Gastroesophageal sphincter (tissue), 4 donors: ENCODE results near the gene TAF1B. TPM values are rescaled to one million over a fixed set of nuclear protein-coding genes. Genes with fewer than 3 reads are reported as not detected.

Experiments used
- ATAC-seq: fragments of 150-250 bp; one replicate; pipeline ENCODE4 v1.9.1; 2016; ENCODE audit warnings: mild to moderate bottlenecking, moderate library complexity
- H3K27ac ChIP-seq, 4 donors: fragments of 200-600 bp; sonication (generic) in 3 of 4; 1 replicate in 3 of 4; 2 replicates in 1 of 4; pipeline ENCODE4 v1.5.1; 2016 to 2019
- H3K27me3 ChIP-seq: fragments of 200-600 bp; sonication (generic); one replicate; pipeline ENCODE4 v1.5.1; 2019
- H3K36me3 ChIP-seq, 2 donors: fragments of 200-600 bp; sonication (generic); one replicate each; pipeline ENCODE4 v1.5.1; 2019; ENCODE audit warnings: control low read depth in 1 of 2
- H3K4me1 ChIP-seq, 3 donors: fragments of 200-600 bp; sonication (generic); 1 replicate in 2 of 3; 2 replicates in 1 of 3; pipeline ENCODE4 v1.5.1; 2016 to 2019; ENCODE audit warnings: control low read depth in 2 of 3
- H3K4me3 ChIP-seq, 2 donors: fragments of 200-600 bp; sonication (generic); one replicate each; pipeline ENCODE4 v1.5.1; 2019; ENCODE audit warnings: mild to moderate bottlenecking in 1 of 2, moderate library complexity in 1 of 2
- H3K9me3 ChIP-seq, 3 donors: fragments of 200-600 bp; sonication (generic); one replicate each; pipeline ENCODE4 v1.5.1; 2017 to 2019; ENCODE audit warnings: control low read depth in 2 of 3
- EP300 ChIP-seq: sonication (generic); formaldehyde crosslinking; IDR thresholded peaks from one replicate; pipeline ENCODE4 v1.6.1; 2017; ENCODE audit warnings: antibody characterized with exemption, mild to moderate bottlenecking
- POLR2A ChIP-seq, 2 donors: fragments of 450-650 bp; IDR thresholded peaks; one replicate each; pipeline ENCODE4 v1.6.1; 2017; ENCODE audit warnings: antibody characterized with exemption in 2 of 2, mild to moderate bottlenecking in 2 of 2, moderate library complexity in 1 of 2
- POLR2AphosphoS5 ChIP-seq: sonication (generic); formaldehyde crosslinking; IDR thresholded peaks from one replicate; pipeline ENCODE4 v1.6.1; 2017; ENCODE audit warnings: antibody characterized with exemption
- WGBS, 2 donors: methylation state at CpG; one replicate each; pipeline ENCODE4 v1.1.5; 2018; ENCODE audit warnings: low coverage in 1 of 2; 5-methylcytosine and 5-hydroxymethylcytosine counted together
- total RNA-seq, 4 donors: library from RNA; depleted of rRNA; stranded (reverse); fragments of >200 nt; gene quantifications; one replicate each; pipeline ENCODE4 v1.1.0, GENCODE V29; 2016
- TF ChIP-seq, protein P1 (sequence below), 4 experiments: fragments of 200-600 bp in 2 of 4; fragments of 450-650 bp in 2 of 4; sonication (generic) in 1 of 4; IDR thresholded peaks; one replicate each; pipeline ENCODE4 v1.5.1; 2017 to 2019; ENCODE audit warnings: antibody characterized with exemption in 4 of 4, mild to moderate bottlenecking in 2 of 4, moderate library complexity in 2 of 4

The TAF1B gene
- total RNA-seq, 4 donors from 2014 or later = 6.2 to 15.6 (median 8.5) TPM

DNA sequence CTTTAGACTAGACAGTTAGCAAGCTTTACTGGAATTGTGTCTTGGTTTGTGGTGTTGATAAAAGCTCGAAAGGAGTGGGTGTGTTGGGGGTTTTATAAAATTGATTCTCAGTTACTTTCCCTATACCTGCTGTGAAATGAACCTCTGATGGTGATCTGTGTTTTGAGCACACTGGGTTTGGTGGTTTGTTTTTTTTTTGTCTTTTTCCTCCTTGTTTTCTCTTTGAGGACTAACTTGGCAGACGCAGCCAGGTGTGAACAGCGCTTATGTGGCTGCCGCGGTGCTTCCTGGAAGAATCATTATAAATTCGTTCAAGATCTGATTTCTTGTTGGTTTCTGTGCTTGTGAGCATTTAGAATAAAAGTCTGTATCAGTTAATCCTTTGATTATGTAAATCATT, 136.7 kb downstream of the TAF1B start:
- TF ChIP-seq POLR2AphosphoS5 (no peak), EP300 (no peak), POLR2A (IDR thresholded peaks at IDR 0.05) (no peak)
- TF ChIP-seq, protein P1, sequence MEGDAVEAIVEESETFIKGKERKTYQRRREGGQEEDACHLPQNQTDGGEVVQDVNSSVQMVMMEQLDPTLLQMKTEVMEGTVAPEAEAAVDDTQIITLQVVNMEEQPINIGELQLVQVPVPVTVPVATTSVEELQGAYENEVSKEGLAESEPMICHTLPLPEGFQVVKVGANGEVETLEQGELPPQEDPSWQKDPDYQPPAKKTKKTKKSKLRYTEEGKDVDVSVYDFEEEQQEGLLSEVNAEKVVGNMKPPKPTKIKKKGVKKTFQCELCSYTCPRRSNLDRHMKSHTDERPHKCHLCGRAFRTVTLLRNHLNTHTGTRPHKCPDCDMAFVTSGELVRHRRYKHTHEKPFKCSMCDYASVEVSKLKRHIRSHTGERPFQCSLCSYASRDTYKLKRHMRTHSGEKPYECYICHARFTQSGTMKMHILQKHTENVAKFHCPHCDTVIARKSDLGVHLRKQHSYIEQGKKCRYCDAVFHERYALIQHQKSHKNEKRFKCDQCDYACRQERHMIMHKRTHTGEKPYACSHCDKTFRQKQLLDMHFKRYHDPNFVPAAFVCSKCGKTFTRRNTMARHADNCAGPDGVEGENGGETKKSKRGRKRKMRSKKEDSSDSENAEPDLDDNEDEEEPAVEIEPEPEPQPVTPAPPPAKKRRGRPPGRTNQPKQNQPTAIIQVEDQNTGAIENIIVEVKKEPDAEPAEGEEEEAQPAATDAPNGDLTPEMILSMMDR (IDR thresholded peaks at IDR 0.05) = no peak
- no peak for ATAC-seq
- Histone ChIP-seq H3K27me3 (no peaks in the 10 kb centered on the region), H3K4me3 (no peak overlapping the region), H3K36me3 (no peaks in the 10 kb centered on the region), H3K27ac (no peak overlapping the region), H3K4me1 (peaks cover 5 to 45% (median 23%) of the 10 kb centered on the region in 3 donors), H3K9me3 (no peaks in the 10 kb centered on the region)
- WGBS, 2 donors = 82 to 93% methylated on average over 4 to 6 of the region's 6 CpGs

GRCh38 chr2:9980520-9980919, 137.2 kb downstream of the TAF1B start:
- no peaks in the 10 kb centered on the region for H3K27me3 ChIP-seq
- H3K36me3 ChIP-seq = no peaks in the 10 kb centered on the region
- ATAC-seq = no peak
- no peaks in the 10 kb centered on the region for H3K9me3 ChIP-seq
- peaks cover 5 to 43% (median 22%) of the 10 kb centered on the region in 3 donors for H3K4me1 ChIP-seq
- no peak for TF ChIP-seq POLR2AphosphoS5
- TF ChIP-seq POLR2A (IDR thresholded peaks at IDR 0.05) = no peak
- TF ChIP-seq, protein P1 (IDR thresholded peaks at IDR 0.05) = no peak
- TF ChIP-seq EP300 = no peak
- WGBS, 2 donors = 78 to 97% methylated on average over 2 of the region's 2 CpGs
- no peak overlapping the region for H3K4me3 ChIP-seq
- no peak overlapping the region for H3K27ac ChIP-seq

DNA sequence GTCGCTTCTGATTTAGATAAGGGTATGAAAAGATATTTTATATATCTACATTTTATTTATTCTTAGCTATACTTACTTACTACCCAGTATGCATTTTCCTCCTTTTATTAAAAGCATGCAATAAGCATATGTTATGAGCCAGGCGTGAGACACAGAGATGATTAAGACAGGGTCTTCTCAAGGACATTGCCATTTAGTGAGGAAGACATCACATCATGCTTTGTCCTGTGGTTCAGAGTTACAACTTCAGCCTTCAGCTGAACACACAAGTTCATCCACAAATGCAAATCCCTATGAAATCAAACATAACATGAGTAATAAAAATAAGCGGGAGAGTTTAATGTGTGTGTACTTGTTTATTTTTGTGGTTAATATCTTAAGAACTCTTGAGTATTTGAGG, 138.4 kb downstream of the TAF1B start:
- no peaks in the 10 kb centered on the region for H3K9me3 ChIP-seq
- TF ChIP-seq, protein P1 (IDR thresholded peaks at IDR 0.05) = no peak
- TF ChIP-seq POLR2AphosphoS5 (no peak), POLR2A (IDR thresholded peaks at IDR 0.05) (no peak), EP300 (no peak)
- no peaks in the 10 kb centered on the region for H3K36me3 ChIP-seq
- peaks cover 0 to 39% (median 10%) of the 10 kb centered on the region in 3 donors for H3K4me1 ChIP-seq
- no peak for ATAC-seq
- 88 to 98% methylated on average over 3 of the region's 3 CpGs for WGBS, 2 donors
- no peak overlapping the region for H3K4me3 ChIP-seq
- no peak overlapping the region for H3K27ac ChIP-seq
- no peaks in the 10 kb centered on the region for H3K27me3 ChIP-seq

DNA sequence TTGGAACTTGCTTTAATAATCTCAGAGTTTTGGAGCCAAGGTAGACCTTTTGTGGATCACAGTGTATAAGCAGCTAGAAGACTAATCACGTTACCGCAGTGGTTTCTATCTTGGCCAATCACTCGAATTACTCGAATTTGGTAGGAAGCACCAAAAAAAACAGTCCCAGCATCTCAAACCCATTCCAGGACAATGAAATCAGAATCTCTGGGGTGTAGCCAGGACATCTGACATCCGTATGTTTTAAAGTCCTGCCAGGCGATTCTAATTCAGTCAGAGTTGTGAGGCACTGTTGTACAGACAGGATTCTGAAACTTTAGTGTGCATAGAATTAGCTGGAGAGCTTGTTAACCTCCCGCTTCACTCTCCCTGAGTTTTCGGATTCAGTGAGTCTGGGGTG, 139.0 kb downstream of the TAF1B start:
- WGBS, 2 donors = 56 to 63% methylated on average over 8 of the region's 8 CpGs
- no peak overlapping the region for H3K27ac ChIP-seq
- H3K4me3 ChIP-seq = no peak overlapping the region
- H3K4me1 ChIP-seq = peaks cover 0 to 35% (median 10%) of the 10 kb centered on the region in 3 donors
- peak; percentile 59 for ATAC-seq
- H3K36me3 ChIP-seq = no peaks in the 10 kb centered on the region
- H3K9me3 ChIP-seq = no peaks in the 10 kb centered on the region
- H3K27me3 ChIP-seq = no peaks in the 10 kb centered on the region
- TF ChIP-seq, protein P1 (IDR thresholded peaks at IDR 0.05) = no peak
- peak; percentile 40 for TF ChIP-seq POLR2AphosphoS5

DNA sequence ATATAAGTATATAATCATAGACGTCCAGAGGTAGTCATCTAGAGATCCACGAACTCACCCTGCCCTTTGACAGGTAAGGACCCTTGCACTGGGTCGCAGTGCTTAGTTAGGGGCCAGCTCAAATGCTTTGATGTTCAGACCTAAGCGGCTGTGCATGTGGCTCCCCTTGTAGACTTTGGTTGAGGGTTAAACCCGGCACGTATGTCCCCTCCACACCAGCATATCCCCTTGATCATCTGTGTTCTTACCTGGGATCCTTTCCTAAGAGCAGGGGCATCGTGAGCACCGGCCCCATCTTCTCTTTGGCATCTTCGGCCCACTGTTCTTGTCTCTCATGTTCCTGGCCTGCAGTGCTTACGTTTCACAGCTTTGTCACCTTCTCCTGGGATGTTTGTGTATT, 139.6 kb downstream of the TAF1B start:
- no peaks in the 10 kb centered on the region for H3K36me3 ChIP-seq
- no peak for ATAC-seq
- TF ChIP-seq POLR2AphosphoS5 = no peak
- TF ChIP-seq, protein P1 (IDR thresholded peaks at IDR 0.05) = no peak
- TF ChIP-seq POLR2A (IDR thresholded peaks at IDR 0.05) = no peak
- no peak for TF ChIP-seq EP300
- no peaks in the 10 kb centered on the region for H3K27me3 ChIP-seq
- no peaks in the 10 kb centered on the region for H3K9me3 ChIP-seq
- H3K27ac ChIP-seq = peak overlapping the region in 2 of 4 donors; percentile 1 to 30
- peaks cover 0 to 35% (median 10%) of the 10 kb centered on the region in 3 donors for H3K4me1 ChIP-seq
- WGBS, 2 donors = 90 to 93% methylated on average over 7 to 10 of the region's 10 CpGs
- no peak overlapping the region for H3K4me3 ChIP-seq
